T-helper 1 cell treated with Interleukin-12 subunit alpha and Interleukin-12 subunit beta and Interleukin-4 antibody, amounts not matched to agents 30 μg/mL and 1 μg/mL, for 36 hours (primary cell): ENCODE data around the gene MTG2.

Source experiments
- H3K27ac Mint-ChIP-seq: one replicate; pipeline ENCODE4 v1.8.0; 2021; ENCODE audit warnings: mild to moderate bottlenecking, mixed read lengths
- H3K27me3 Mint-ChIP-seq: one replicate; pipeline ENCODE4 v1.8.0; 2021; ENCODE audit warnings: low read depth, mixed read lengths
- H3K36me3 Mint-ChIP-seq: one replicate; pipeline ENCODE4 v1.8.0; 2021; ENCODE audit warnings: low read depth, mixed read lengths
- H3K4me1 Mint-ChIP-seq: one replicate; pipeline ENCODE4 v1.8.0; 2021; ENCODE audit warnings: low read depth, mixed read lengths
- H3K4me3 Mint-ChIP-seq: one replicate; pipeline ENCODE4 v1.8.0; 2021; ENCODE audit warnings: mild to moderate bottlenecking, moderate library complexity, mixed read lengths
- H3K9me3 Mint-ChIP-seq: one replicate; pipeline ENCODE4 v1.8.0; 2021; ENCODE audit warnings: mixed read lengths

MTG2 gene

DNA sequence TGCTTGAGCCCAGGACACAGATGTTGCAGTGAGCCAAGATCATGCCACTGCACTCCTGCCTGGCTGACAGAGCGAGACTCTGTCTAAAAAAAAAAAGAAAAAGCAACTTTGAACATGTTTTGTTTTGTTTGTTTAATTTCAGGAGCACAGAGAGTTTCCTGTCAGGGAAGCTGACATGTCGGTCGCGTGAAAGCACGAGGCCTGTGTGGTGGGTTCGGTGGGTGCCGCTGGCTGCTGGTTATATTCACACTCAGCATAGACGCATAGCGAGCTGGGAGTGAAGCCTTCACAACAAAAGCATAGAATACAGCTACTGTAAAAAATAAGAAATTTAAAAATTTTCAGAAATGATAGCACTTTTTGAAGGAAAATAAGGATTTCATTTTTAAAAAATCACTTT, 14.5 kb downstream of the MTG2 start:
- H3K4me1 Mint-ChIP-seq = peaks cover 1% of the 10 kb centered on the region
- no peaks in the 10 kb centered on the region for H3K9me3 Mint-ChIP-seq
- peaks cover 31% of the 10 kb centered on the region for H3K36me3 Mint-ChIP-seq
- no peaks in the 10 kb centered on the region for H3K27me3 Mint-ChIP-seq
- H3K27ac Mint-ChIP-seq = no peak overlapping the region
- no peak overlapping the region for H3K4me3 Mint-ChIP-seq

DNA sequence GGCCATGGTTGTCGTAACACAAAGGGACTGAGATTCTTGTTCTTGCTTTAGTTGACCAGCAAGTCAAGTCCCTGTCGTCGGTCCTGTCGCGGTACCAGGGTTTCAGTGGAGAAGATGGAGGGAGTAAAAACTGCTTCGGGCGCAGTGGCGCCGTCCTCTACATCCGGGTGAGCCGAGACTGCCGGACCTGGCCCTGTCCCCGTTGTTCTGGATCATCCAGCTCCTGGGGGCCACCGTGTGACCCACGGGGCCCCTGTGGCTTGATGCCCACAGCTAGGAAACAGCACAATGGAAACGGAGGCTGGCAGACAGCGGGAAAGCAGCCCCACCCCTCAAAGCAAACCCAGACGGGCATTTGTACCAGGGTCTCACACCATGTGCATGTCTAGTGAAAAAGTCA, 15.0 kb downstream of the MTG2 start:
- Mint-ChIP-seq H3K9me3 (no peaks in the 10 kb centered on the region), H3K27ac (no peak overlapping the region), H3K27me3 (no peaks in the 10 kb centered on the region), H3K4me1 (peaks cover 1% of the 10 kb centered on the region), H3K4me3 (no peak overlapping the region), H3K36me3 (peaks cover 31% of the 10 kb centered on the region)

DNA sequence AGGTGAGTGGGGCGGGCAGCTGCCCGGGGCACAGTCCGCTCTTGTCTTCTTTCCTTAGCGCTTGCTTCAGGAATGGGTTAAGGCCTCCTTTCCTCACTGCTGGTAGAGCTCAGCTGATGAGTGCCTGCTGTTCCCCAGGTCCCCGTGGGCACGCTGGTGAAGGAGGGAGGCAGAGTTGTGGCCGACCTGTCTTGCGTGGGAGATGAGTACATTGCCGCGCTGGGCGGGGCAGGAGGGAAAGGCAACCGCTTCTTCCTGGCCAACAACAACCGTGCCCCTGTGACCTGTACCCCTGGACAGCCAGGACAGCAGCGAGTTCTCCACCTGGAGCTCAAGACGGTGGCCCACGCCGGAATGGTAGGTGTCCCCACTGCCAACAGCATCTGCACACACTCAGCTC, 15.7 kb downstream of the MTG2 start:
- H3K9me3 Mint-ChIP-seq = no peaks in the 10 kb centered on the region
- no peaks in the 10 kb centered on the region for H3K27me3 Mint-ChIP-seq
- H3K27ac Mint-ChIP-seq = no peak overlapping the region
- H3K4me3 Mint-ChIP-seq = no peak overlapping the region
- H3K4me1 Mint-ChIP-seq = peaks cover 1% of the 10 kb centered on the region
- H3K36me3 Mint-ChIP-seq = peaks cover 31% of the 10 kb centered on the region

DNA sequence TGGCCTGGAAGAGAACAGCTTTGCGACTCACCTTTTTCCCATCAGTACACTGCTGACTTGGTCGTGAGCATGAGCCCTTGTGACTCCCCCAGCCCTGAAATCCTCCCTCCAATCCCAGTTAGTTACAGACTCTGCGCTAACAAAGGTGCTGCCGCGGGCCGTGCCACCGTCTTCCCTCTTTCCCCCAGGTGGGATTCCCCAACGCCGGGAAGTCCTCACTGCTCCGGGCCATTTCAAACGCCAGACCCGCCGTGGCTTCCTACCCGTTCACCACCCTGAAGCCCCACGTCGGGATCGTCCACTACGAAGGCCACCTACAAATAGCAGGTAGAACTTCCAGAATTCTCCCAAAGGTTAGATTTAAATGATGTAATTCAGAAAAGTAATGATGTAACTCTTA, 16.1 kb downstream of the MTG2 start:
- H3K9me3 Mint-ChIP-seq = no peaks in the 10 kb centered on the region
- no peaks in the 10 kb centered on the region for H3K27me3 Mint-ChIP-seq
- H3K4me3 Mint-ChIP-seq = no peak overlapping the region
- no peak overlapping the region for H3K27ac Mint-ChIP-seq
- peaks cover 32% of the 10 kb centered on the region for H3K36me3 Mint-ChIP-seq
- H3K4me1 Mint-ChIP-seq = peaks cover 1% of the 10 kb centered on the region

DNA sequence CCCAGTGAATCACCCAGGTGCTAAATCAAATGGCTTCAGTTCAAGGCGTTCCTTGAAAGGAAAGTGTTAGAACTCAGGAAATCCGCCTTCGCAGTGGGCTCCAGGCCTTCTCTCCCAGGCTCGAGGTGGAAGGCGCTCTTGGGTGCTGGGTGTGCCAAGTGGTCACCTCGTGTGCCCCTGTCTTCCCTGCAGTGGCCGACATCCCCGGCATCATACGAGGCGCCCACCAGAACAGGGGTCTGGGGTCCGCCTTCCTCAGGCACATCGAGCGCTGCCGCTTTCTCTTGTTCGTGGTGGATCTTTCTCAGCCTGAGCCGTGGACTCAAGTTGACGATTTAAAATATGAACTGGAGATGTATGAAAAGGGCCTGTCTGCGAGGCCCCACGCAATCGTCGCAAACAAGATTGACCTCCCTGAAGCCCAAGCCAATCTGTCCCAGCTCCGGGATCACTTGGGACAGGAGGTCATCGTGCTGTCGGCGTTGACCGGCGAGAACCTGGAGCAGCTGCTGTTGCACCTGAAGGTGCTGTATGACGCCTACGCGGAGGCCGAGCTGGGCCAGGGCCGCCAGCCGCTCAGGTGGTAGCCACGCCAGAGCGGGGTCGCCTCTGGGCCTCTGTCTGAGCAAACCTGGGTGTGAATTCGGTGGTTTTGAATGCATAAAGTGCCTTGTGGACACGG, 17.8 kb downstream of the MTG2 start:
- H3K4me3 Mint-ChIP-seq = no peak overlapping the region
- H3K27ac Mint-ChIP-seq = no peak overlapping the region
- H3K27me3 Mint-ChIP-seq = no peaks in the 10 kb centered on the region
- H3K4me1 Mint-ChIP-seq = peaks cover 1% of the 10 kb centered on the region
- no peaks in the 10 kb centered on the region for H3K9me3 Mint-ChIP-seq
- peaks cover 28% of the 10 kb centered on the region for H3K36me3 Mint-ChIP-seq

DNA sequence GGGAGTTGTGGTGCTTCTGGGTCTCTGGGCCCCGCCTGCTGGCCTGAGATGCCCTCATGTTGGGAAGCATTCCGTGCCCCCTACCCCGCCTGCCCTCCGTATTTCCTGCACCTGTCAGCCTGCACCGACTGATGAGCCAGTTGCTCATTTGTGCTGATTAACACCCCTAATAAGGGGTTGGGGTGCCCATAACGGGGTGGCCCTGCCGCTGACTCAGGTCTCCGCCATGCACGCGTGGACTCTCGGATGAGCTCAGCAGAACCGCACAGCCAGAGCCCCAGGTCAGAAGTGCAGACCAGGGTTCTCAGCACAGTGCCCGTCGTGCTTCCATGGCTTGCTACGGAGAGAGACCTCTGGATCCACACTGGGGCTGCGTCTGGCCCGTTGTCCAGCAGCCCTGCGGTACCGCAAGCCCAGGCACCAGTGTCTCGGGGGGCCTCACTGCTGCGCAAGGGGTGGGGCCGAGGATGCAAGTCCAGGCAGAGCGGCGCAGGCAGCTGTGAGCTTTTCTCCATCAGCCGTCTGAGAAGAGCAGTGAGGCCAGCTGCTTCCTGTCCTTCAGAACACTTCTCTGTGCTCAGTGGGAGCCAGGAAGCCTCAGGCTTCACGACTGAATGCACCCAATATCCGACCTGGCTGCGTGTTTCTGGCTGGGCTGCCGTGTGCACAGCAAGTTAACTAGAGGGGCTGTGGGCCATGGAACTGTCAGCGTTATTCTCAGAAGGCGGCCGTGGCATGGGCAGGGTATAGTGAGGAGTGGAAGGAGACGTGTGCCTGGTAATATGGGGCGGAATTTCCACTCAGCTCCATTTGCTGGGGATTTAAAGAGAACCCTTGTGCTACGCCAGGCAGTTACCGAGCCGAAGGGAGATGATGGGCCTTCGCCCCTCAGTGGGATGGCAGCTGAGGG, 18.6 kb downstream of the MTG2 start:
- H3K27me3 Mint-ChIP-seq = no peaks in the 10 kb centered on the region
- peaks cover 27% of the 10 kb centered on the region for H3K36me3 Mint-ChIP-seq
- peaks cover 1% of the 10 kb centered on the region for H3K4me1 Mint-ChIP-seq
- H3K9me3 Mint-ChIP-seq = no peaks in the 10 kb centered on the region
- no peak overlapping the region for H3K27ac Mint-ChIP-seq
- H3K4me3 Mint-ChIP-seq = no peak overlapping the region

DNA sequence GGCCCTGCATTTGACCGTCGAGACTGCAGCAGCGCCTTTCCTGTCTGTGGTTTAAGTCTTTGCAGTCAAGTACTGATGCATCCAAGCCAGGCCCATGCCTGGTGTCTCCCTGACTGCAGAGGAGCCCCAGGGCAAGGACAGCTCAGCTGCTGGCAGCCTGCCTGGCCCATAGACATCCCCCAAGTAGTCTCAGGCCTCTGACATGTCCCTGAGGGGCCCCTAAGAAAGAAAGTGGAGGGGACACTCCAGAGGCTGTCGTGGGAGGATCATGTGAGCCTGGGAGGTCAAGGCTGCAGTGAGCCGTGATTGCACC, 19.2 kb downstream of the MTG2 start:
- H3K4me3 Mint-ChIP-seq = no peak overlapping the region
- H3K27ac Mint-ChIP-seq = no peak overlapping the region
- H3K9me3 Mint-ChIP-seq = no peaks in the 10 kb centered on the region
- H3K27me3 Mint-ChIP-seq = no peaks in the 10 kb centered on the region
- peaks cover 1% of the 10 kb centered on the region for H3K4me1 Mint-ChIP-seq
- H3K36me3 Mint-ChIP-seq = peaks cover 27% of the 10 kb centered on the region

DNA sequence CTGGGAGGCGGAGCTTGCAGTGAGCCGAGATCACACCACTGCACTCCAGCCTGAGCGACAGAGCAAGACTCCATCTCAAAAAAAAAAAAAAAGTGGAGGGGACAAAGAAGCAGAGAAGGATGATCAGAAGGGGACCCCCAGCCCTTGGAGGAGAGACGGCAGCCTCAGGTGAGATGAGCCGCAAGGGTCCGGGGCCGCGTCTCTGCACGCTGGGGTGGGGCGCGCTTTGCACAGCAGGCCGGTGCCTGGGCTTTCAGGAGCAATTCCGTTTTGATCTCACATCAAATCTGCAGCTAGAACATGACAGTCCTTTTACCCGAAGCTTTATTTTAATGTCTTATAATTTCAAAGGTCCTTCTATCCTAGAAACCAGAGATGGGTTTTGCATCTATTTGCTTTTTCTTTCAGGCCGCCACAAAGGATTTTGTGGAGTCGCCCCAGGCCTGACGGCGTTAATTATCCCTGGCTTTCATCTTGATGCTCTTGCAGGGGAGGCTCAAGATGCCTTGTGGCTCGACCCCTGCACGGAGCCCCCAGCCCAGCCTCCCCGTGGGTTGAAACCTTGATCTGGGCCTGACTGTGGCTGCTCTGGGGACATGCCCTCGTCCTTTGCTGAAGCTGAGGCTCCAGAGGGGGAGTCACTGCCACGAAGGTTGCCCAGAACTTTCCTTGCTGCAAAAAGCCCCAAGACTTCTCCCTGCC, 20.0 kb downstream of the MTG2 start:
- Mint-ChIP-seq H3K27me3 (no peaks in the 10 kb centered on the region), H3K9me3 (no peaks in the 10 kb centered on the region), H3K4me1 (peaks cover 1% of the 10 kb centered on the region), H3K27ac (no peak overlapping the region), H3K36me3 (peaks cover 27% of the 10 kb centered on the region), H3K4me3 (no peak overlapping the region)

DNA sequence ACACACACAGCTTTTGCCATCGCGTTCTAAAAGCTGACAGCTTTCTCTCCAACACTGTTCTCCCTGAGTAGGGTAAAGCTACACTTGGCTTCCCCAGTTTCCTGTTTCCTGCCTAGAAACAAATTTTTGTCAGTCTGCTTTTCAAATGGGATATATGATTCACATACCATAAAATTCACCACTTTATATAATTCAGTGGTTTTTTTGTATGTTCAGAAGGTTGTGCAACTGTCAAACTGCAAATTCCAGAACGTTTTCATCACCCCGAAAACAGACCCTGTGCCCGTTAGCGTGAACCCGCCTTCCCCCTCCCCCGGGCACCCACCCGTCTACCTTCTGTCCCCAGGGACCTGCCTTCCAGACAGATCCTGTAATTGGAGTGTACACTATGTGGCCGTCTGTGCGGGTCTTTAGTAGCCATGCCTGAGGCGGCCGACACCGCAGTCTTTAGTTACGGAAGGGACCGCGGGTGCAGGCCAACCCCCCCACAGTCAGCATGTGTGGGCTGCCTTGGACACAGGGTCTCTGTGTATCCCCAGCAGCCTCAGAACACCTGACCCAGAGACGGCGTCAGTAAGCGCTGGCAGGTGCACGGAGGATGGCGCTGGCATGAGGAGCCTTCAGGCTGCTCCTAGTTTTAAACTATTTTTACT, 20.7 kb downstream of the MTG2 start:
- Mint-ChIP-seq H3K36me3 (peaks cover 26% of the 10 kb centered on the region), H3K9me3 (no peaks in the 10 kb centered on the region), H3K27ac (no peak overlapping the region), H3K27me3 (no peaks in the 10 kb centered on the region), H3K4me3 (no peak overlapping the region), H3K4me1 (peaks cover 1% of the 10 kb centered on the region)

DNA sequence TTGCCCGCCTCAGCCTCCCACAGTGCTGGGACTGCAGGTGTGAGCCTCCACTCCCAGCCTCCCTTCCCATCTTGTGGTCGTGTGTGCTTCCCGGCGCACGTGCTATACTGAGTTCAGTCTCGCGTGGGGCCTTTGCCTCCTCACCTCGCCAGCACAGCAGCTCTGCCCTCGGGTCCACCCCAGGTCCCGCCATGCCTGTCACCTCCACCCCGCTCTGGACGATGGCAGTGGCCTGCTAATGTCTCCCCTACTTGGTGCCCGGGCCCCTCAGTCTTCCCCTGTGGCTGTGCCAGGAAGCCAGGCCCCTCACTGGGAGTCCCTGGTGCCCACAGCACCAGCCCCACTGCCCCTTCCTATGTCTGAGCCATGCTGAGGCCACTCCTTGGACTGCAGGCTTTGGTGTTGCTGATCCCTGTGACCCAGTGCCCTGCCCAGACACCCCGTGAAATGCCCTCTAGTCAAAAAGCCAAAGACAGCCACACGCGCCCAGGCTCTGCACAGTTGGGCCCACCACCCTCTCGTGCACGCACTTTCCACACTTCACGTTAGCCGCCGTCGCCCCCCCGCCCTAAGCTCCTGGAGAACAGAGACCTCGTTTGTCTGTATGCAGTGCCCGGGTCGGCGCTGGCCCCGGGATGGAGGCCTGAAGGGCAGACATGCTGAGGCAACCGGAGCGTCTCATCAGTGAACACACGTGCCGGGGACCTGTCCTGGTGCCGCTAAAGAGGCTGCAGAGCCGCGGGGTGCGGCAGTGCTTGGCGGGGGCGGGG, 23.0 kb downstream of the MTG2 start:
- H3K4me1 Mint-ChIP-seq = peaks cover 1% of the 10 kb centered on the region
- H3K36me3 Mint-ChIP-seq = peaks cover 9% of the 10 kb centered on the region
- H3K9me3 Mint-ChIP-seq = no peaks in the 10 kb centered on the region
- H3K27me3 Mint-ChIP-seq = no peaks in the 10 kb centered on the region
- no peak overlapping the region for H3K27ac Mint-ChIP-seq
- no peak overlapping the region for H3K4me3 Mint-ChIP-seq

DNA sequence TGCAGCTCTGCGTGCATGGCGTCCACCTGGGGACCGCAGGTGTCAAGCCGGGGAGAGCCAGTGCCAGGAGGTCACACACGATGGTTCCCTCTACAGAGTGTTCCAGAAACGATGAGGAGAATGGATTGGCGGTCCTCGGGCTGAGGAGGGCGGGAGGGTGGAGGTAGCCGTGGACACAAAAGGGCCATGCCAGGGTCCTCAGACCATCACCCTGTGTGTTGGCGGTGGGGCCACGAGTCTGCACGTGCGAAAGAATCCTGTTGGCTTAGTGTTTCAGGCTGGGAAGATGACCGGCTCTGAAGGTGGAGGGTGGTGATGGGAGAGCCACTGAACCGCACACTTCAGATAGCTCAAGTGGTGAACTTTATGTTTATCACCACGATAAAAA, 23.6 kb downstream of the MTG2 start:
- Mint-ChIP-seq H3K4me3 (no peak overlapping the region), H3K4me1 (peaks cover 1% of the 10 kb centered on the region), H3K27me3 (no peaks in the 10 kb centered on the region), H3K27ac (no peak overlapping the region), H3K9me3 (no peaks in the 10 kb centered on the region), H3K36me3 (peaks cover 9% of the 10 kb centered on the region)

DNA sequence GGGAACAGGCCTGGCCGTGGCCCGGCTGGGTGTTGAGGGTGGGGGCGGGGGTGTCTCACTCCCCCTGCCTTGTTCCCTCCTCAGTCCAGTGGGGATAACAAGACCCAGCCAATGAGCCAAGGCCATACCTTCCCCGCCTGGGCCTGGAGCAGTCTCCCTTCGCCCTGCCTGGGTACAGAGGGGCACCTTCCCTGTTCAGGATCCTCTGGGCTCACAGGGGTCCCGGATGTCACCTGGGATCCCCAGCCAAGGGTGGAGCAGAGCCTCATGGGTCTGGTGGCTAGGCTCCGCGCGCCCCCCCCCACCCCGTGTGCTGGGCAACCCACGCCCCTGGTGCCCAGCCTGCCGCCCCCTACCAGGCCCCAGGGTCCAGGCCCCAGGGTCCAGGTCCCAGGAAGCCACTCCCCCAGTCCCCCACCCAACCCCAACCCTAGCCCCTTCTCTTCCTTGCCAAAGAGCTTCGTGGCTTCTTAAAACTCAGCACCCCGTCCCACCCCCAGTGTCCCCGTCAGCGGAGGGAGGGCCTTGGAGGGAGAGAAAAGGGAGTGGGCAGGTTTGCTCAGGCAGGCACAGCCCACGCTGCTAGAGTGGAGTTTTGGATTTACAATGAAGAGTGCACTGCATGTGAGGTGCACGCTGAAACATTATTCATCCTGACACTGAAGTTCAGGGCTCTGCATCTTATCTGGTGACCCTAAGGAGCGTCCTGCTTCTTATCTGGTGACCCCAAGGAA, 25.4 kb downstream of the MTG2 start:
- Mint-ChIP-seq H3K4me3 (no peak overlapping the region), H3K27me3 (no peaks in the 10 kb centered on the region), H3K4me1 (no peaks in the 10 kb centered on the region), H3K9me3 (no peaks in the 10 kb centered on the region), H3K27ac (no peak overlapping the region), H3K36me3 (peaks cover 3% of the 10 kb centered on the region)

DNA sequence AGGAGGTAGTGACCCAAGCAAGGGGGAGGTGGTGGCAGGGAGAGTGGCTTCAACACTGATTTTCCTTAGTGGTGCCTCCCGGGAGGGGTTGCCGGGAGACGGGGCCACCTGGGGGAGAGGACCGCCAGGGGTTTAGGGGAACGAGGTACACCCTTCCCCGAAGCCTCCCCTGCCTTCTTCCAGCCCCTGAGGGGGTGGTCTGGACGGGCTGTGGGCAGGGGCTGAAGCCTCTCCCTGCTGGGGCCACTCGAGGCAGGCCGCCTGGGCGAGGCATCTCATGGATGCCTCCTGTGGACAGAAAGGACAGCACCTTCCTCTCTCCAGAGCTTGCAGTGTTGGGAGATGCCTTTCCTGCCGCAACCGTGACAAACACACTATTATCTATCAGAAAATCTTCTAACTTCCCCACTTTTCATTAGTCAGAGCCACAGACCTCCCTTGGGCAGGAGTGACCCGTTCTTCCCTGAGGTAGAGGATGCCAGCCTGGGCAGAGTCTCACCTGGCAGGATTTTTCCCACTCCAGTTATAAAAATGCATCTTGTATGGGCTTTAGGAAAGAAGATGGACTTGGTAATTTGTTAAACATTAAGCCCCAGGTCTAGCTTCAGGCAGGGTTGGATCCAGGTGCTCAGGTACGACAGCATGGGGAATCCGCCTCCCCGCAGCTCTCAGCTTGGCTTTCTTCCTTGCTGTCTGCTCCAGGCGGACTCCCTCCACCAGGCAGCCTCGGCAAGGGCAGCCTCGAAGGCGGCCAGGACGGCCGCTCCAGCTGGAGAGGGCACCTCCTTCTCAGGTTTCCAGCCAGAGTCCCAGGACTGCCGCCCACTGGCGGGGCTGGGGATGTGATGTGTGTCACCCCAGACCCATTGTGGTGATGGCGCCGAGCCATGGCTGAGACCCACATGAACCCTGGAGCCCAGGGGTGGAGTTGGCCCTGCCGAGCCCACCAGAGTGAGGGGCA, 26.2 kb downstream of the MTG2 start:
- Mint-ChIP-seq H3K36me3 (no peaks in the 10 kb centered on the region), H3K27ac (no peak overlapping the region), H3K4me1 (no peaks in the 10 kb centered on the region), H3K9me3 (no peaks in the 10 kb centered on the region), H3K4me3 (no peak overlapping the region), H3K27me3 (no peaks in the 10 kb centered on the region)
